Measurements from ENCODE around the gene MAP3K1.

The MAP3K1 gene

DNA sequence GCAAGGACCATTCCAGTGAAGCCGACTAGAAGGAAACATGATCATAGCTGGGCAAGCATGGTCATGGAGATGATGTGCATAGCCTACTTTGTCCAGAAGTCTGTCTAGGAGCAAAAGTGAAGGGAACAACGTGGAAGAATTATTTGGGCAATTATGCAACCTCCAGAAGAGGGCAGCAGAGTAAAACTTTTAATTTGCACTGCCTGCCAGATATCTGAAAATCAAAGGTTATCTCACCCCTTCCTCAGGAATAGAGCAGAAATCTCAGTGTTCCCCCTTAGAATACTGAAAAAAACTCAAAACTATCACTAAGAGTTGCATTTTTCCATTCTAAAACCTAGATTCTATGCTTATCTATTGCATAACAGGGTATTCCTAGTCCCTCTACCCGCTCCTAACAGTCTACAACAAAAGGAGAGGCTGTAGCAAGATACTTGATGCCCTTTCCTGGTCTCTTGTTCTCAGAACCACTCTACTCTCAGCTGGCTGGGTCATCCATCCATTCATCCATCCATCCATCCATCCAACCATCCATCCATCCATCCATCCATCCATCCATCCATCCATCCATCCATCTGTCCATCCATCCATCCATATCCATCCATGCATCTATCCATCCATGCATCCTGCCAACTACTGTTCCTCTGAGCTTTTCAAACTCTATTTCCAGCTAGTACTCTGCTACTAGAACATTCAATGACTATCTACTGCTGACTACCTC, 85.7 kb downstream of the MAP3K1 start:
- DNase-seq (ENCODE audit: low read depth in 2 of 2) = no peak

GRCh38 chr5:56908942-56909293, 93.6 kb downstream of the MAP3K1 start:
- no peak for DNase-seq (ENCODE audit: low read depth in 2 of 2)

DNA sequence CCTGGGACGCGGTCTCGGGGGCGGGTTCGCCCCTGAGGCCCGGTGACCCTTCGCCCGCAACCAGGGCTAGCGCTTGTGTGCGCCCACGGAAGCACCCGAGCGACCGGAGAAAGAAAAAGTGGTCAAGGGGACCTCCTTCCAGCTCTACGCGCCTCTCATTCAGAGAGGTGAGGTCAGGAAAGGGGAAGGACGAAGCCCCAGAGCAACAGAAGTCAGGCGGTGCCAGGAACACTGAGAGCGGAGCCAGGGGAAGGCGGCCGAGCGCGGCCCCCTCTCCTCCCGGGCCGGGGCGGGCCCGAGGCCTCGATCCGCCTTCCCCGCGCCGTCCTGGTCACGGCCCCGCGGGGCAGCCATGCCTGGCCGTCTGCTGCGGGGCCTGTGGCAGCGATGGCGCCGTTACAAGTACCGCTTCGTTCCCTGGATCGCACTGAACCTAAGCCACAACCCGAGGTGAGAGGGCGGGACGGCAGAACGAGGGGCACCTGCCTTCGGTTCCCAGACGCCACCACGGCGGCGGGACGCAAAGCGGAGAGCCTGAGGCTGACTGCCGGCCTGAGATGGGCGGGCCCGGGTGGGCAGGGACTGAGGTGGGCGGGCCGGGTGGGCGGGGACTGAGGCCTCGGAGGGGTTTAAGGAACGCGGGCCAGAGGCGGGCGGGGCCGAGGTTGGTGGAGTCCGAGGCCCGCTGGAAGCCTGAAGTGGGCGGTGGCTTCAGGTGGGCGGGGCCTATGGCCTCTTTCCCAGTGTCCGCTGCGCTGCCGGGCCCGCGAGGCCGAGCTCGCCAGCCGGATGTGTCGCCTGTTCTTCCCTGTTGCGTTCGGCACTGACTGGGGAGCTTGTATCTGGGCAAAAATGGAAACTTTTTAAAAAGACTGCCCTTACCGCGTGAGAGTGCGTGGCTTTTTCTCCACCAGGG, 94.2 kb downstream of the MAP3K1 start, which contains the start of gene SETD9:
SETD9 (plus strand) TSS at position 303 of the 916 bp plus-strand sequence; CDS start at position 353, 50 bp downstream.
- peak; percentile 67 for DNase-seq (ENCODE audit: low read depth in 2 of 2)

- DNase-seq (ENCODE audit: low read depth in 2 of 2) = no peak
Observed at GRCh38 chr5:56910210-56910965, 95.0 kb downstream of the MAP3K1 start.

DNA sequence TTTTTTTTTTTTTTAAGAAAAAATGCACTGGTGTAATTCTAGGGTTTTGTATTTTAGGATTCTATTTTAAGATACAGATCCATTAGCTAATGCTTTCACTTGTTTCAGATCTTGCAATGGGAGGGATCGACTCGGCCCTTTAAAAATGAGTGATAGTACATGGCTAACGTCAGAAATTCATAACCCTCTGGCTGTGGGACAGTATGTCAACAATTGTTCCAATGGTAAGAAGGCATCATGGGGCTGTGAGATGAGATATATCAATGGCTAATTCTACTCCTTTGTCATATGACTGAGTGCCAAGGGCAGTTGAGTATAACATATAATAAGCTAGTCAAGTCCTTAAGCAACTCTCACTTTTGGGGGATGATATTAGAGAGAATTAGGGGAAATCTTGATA, 98.4 kb downstream of the MAP3K1 start:
- DNase-seq (ENCODE audit: low read depth in 2 of 2) = no peak

DNA sequence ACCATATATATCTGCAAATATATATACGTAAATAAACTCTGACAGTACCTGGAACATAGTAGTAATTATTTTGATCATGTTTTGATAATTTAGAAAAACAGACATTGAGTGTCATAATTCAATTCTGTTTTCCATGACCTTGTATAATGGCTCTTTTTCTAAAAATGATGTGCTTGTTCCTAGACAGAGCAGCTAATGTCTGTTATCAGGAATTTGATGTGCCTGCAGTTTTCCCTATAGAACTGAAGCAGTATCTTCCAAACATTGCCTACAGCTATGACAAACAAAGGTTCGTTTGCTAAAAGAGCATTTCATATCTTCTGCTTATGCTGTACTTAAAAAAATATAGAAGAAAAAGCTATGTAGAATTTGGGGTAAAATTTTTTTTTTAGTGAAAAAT, 99.3 kb downstream of the MAP3K1 start:
- DNase-seq (ENCODE audit: low read depth in 2 of 2) = no peak

DNA sequence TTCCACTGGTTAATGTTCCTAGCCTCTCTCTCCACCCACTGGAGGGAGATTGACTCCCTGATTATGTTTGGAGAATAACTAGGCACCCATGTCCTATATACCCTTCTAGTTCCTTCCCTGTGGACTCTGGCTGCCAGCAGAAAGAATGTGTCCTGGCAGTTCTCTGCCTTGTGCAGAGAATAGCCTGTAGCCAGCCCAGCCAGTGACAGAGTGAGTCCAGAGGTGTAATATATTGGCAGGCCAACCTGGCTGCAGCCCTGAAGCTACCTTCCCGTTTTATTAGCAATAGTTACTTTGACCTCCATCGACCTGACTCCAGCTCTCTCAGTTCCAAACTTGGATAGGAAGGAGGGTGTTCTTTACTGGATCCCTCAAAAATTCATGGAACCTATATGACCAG, 102.2 kb downstream of the MAP3K1 start:
- DNase-seq (ENCODE audit: low read depth in 2 of 2) = no peak

DNA sequence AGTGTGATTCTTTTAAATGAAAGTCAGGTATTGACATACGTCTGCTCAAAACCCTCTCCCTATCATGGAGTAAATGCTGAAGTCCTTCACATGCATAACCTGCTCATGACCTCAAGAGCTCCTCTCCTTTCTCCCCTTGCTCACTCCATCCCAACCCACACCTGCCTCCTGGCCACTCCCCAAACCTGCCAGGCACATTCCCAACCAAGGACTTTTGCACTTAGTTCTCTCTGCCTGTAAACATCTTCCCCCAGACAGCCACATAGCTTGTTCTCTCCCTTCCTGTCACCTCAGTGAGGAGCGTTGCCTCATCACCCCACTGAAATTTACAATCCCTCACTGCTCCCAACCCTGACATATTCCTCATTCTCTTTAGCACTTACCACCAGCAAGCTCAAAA, 102.7 kb downstream of the MAP3K1 start:
- no peak for DNase-seq (ENCODE audit: low read depth in 2 of 2)

DNA sequence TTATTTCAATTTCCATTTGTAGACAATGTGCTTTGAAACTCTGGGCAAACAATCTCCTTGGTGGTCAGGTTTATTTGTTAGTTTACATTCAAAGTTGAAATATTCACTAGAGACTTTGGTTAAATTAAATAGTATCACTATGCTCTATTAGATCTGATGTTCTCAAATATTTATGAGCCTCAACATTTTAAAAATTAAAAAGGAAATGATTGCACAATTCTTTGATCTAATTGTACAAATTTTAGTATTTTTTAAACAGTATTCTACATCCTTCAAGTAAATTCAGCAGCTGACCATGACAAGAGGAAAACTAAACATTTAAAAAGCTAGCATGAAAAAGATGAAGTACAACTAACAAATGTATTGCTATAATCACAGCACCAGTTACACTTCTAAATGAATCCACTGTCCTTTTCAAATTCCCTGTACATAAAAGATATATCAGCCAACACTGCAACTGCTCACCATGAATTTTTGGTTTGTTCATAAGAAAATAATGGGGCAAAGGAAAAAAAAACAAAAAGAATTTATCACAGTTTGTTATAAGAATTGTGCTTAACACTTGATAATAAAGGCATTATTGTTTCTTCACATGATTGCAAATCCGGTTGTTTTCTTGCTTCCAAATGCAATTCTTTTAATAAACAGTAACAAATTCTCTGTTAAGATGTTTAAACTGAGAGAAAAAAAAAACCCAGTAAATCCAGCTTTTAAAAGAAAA, 104.8 kb downstream of the MAP3K1 start:
- DNase-seq (ENCODE audit: low read depth in 2 of 2) = no peak

- DNase-seq (ENCODE audit: low read depth in 2 of 2) = no peak
Observed at GRCh38 chr5:56922922-56923321, 107.6 kb downstream of the MAP3K1 start.

GRCh38 chr5:56934325-56934724, 119.0 kb downstream of the MAP3K1 start:
- DNase-seq (ENCODE audit: low read depth in 2 of 2) = no peak

DNA sequence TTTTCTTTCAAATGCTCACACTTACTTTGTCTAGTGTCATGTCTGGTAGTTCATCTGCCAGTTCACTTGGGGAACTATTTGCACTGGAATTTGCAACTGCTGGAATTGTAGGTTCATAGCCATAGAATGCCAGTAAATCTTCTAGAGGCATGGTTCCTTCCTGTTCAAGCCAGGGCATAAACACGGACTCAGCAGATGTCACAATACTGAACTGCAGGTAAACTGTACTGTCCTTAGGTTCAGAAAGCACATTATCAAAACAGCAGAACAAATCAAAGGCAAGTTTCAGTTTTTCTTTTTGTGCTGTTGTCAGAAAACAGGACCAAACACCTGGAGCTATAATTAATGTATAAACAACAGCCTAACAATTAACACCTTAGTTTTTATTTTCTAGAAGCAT, 123.5 kb downstream of the MAP3K1 start:
- no peak for DNase-seq (ENCODE audit: low read depth in 2 of 2)

GRCh38 chr5:56941981-56942380, 126.6 kb downstream of the MAP3K1 start:
- DNase-seq (ENCODE audit: low read depth in 2 of 2) = no peak
